SK-N-SH (cell line): Measurements from ENCODE around the gene RNMT.

ENCODE experiments used
- EZH2phosphoT487 ChIP-seq: fragments of 200-600 bp; sonication (generic); IDR thresholded peaks from 2 replicates; pipeline ENCODE4 v1.6.1; 2017; ENCODE audit warnings: low read depth, mixed run types, mild to moderate bottlenecking, antibody characterized with exemption, moderate library complexity, borderline replicate concordance
- USF1 ChIP-seq: IDR thresholded peaks from 2 replicates; pipeline ENCODE4 v1.4.0; 2012; ENCODE audit warnings: low read depth, borderline replicate concordance

- TF ChIP-seq EZH2phosphoT487 (no peak), USF1 (no peak)
These were observed 29.8 kb downstream of the RNMT start for GRCh38 chr18:13756261-13756660.
